ENCODE measurements around the gene CBX8. TPM values are rescaled to one million over a fixed set of nuclear protein-coding genes. Genes with fewer than 3 reads are reported as not detected.
"Not testable (repeated sequence)": the region's sequence is repeated elsewhere in the genome, so short reads cannot be mapped to it uniquely, and the experiment has no call there.

Gene CBX8
- total and polyA plus RNA-seq, 2 experiments from 2014 or later, result 6.5 to 8.6 TPM

DNA sequence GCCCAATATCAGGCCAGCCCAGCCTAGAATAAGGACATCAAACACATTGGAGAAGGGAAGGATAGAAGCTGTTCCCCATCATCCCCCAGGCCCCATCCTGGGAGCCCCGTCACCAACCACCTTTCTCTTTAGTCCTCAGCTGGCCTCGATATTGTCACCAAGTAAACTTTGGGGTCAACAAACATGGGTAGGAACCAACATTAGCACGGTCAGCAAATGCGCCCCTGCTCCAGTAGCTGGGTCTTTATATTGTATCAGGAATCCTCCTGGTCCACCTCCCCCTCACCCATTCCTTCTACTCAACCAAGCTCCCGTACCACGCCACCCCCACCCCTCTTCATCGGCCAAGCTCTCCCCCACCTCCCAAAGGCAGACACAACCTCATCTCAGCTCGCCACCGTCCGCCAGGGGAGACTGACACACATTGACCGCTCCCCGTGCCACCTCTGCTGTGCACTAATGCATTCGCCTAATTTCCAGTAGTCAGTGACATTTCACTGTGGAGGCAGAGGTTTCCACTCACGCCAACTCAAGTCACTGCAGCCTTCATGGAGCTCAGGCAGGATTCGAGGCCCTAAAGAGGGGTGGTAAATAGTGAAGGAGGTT is 39.6 kb downstream of the CBX8 start:
- DNase-seq (ENCODE audit: low spot score), result no peak
- no peak overlapping the region for H3K27ac ChIP-seq
- H3K79me2 ChIP-seq, result no peaks in the 10 kb centered on the region
- H3K9me2 ChIP-seq (replicated peaks; ENCODE audit: insufficient read depth), result no peaks in the 10 kb centered on the region
- no peaks in the 10 kb centered on the region for H3K36me3 ChIP-seq (replicated peaks; ENCODE audit: insufficient read depth, low read depth)
- no peak for TF ChIP-seq EZH2phosphoT487 (IDR thresholded peaks at IDR 0.05; ENCODE audit: low read depth, severe bottlenecking, unreplicated experiment)
- no peak for TF ChIP-seq CTCF (IDR thresholded peaks at IDR 0.05; ENCODE audit: poor library complexity)
- no peak for TF ChIP-seq EZH2 (IDR thresholded peaks at IDR 0.05; ENCODE audit: borderline replicate concordance)
- H3K4me2 ChIP-seq, result no peak overlapping the region
- WGBS (ENCODE audit: low lambda C conversion rate, missing lambda C conversion rate), result 97% methylated on average over 12 of the region's 15 CpGs
- no peaks in the 10 kb centered on the region for H4K20me1 ChIP-seq (ENCODE audit: insufficient read depth, poor library complexity, severe bottlenecking)
- H3K4me3 ChIP-seq, result no peak overlapping the region
- H3K4me1 ChIP-seq (ENCODE audit: insufficient read depth), result no peaks in the 10 kb centered on the region
- H3K9me3 ChIP-seq (ENCODE audit: low read depth), result no peaks in the 10 kb centered on the region
- no peaks in the 10 kb centered on the region for H3K27me3 ChIP-seq
- no peak overlapping the region for H2AFZ ChIP-seq

- no peak overlapping the region for H3K4me3 ChIP-seq
- no peak for DNase-seq (ENCODE audit: low spot score)
- WGBS (ENCODE audit: low lambda C conversion rate, missing lambda C conversion rate), result 88% methylated on average over 14 of the region's 14 CpGs
These were observed 41.3 kb downstream of the CBX8 start for GRCh38 chr17:79755591-79755990.

DNA sequence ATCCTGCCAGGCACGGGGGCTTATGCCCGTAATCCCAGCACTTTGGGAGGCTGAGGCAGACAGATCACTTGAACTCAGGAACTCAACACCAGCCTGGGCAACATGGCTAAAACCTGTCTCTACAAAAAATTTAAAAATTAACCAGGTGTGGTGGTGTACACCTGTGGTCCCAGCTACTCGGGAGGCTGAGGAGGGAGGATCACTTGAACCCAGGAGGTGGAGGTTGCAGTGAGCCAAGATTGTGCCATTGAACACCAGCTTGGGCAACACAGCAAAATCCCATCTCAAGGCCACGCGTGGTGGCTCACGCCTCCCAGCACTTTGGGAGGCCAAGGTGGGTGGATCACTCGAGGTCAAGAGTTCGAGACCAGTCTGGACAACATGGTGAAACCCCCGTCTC is 42.0 kb downstream of the CBX8 start:
- H4K20me1 ChIP-seq (ENCODE audit: insufficient read depth, poor library complexity, severe bottlenecking); H3K9me2 ChIP-seq (replicated peaks; ENCODE audit: insufficient read depth); H3K36me3 ChIP-seq (replicated peaks; ENCODE audit: insufficient read depth, low read depth); H3K79me2 ChIP-seq; H3K27ac ChIP-seq; H3K4me1 ChIP-seq (ENCODE audit: insufficient read depth); H2AFZ ChIP-seq; H3K9me3 ChIP-seq (ENCODE audit: low read depth); H3K4me2 ChIP-seq; DNase-seq (ENCODE audit: low spot score); H3K4me3 ChIP-seq: not testable (repeated sequence)
- H3K27me3 ChIP-seq, result peaks cover 11% of the 10 kb centered on the region
- 94% methylated on average over 9 of the region's 9 CpGs for WGBS (ENCODE audit: low lambda C conversion rate, missing lambda C conversion rate)

More at GRCh38 chr17:79755591-79755990, 41.3 kb downstream of the CBX8 start:
- Histone ChIP-seq H3K9me3 (ENCODE audit: low read depth) (no peaks in the 10 kb centered on the region), H2AFZ (no peak overlapping the region), H3K27me3 (peaks cover 7% of the 10 kb centered on the region), H3K4me2 (no peak overlapping the region), H3K27ac (no peak overlapping the region), H3K36me3 (replicated peaks; ENCODE audit: insufficient read depth, low read depth) (no peaks in the 10 kb centered on the region), H4K20me1 (ENCODE audit: insufficient read depth, poor library complexity, severe bottlenecking) (no peaks in the 10 kb centered on the region), H3K9me2 (replicated peaks; ENCODE audit: insufficient read depth) (no peaks in the 10 kb centered on the region), H3K79me2 (no peaks in the 10 kb centered on the region), H3K4me1 (ENCODE audit: insufficient read depth) (no peaks in the 10 kb centered on the region)
- TF ChIP-seq EZH2phosphoT487 (IDR thresholded peaks at IDR 0.05; ENCODE audit: low read depth, severe bottlenecking, unreplicated experiment) (no peak), EZH2 (IDR thresholded peaks at IDR 0.05; ENCODE audit: borderline replicate concordance) (no peak), CTCF (IDR thresholded peaks at IDR 0.05; ENCODE audit: poor library complexity) (no peak)

DNA sequence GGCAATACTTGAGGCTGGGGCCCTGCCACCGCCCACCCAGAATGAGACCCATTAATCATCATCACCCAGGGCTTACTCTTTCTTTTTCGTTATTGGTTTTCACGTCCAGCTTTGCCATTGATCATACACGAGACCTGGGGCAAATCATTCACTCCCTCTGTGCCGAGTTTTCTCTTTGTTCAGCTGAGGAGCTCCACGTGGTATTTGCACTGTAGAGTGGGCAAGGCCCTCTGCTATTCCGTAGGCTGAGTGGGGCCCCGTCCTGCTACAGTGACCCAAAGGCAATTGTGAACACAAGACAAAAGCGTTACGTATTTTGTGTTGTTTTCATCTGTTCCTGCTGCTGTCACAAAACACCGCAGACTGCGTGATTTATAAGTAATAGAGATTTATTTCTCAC is 42.5 kb downstream of the CBX8 start:
- Histone ChIP-seq H3K27ac (no peak overlapping the region), H3K4me1 (ENCODE audit: insufficient read depth) (no peaks in the 10 kb centered on the region), H3K9me2 (replicated peaks; ENCODE audit: insufficient read depth) (no peaks in the 10 kb centered on the region), H3K4me3 (no peak overlapping the region), H3K9me3 (ENCODE audit: low read depth) (no peaks in the 10 kb centered on the region), H2AFZ (no peak overlapping the region), H4K20me1 (ENCODE audit: insufficient read depth, poor library complexity, severe bottlenecking) (no peaks in the 10 kb centered on the region), H3K36me3 (replicated peaks; ENCODE audit: insufficient read depth, low read depth) (no peaks in the 10 kb centered on the region), H3K27me3 (peaks cover 16% of the 10 kb centered on the region), H3K4me2 (no peak overlapping the region), H3K79me2 (no peaks in the 10 kb centered on the region)
- TF ChIP-seq EZH2 (IDR thresholded peaks at IDR 0.05; ENCODE audit: borderline replicate concordance) (no peak), CTCF (IDR thresholded peaks at IDR 0.05; ENCODE audit: poor library complexity) (no peak), EZH2phosphoT487 (IDR thresholded peaks at IDR 0.05; ENCODE audit: low read depth, severe bottlenecking, unreplicated experiment) (no peak)
- 79% methylated on average over 12 of the region's 12 CpGs for WGBS (ENCODE audit: low lambda C conversion rate, missing lambda C conversion rate)
- no peak for DNase-seq (ENCODE audit: low spot score)
